Measurements from ENCODE around the gene INS. TPM values are rescaled to one million over a fixed set of nuclear protein-coding genes. Genes with fewer than 3 reads are reported as not detected.

Gene INS
- total and polyA plus RNA-seq, 2 of the 13 experiments (the other 11 are each of a cell fraction or from before 2014, with no cell fraction given) = not detected

DNA sequence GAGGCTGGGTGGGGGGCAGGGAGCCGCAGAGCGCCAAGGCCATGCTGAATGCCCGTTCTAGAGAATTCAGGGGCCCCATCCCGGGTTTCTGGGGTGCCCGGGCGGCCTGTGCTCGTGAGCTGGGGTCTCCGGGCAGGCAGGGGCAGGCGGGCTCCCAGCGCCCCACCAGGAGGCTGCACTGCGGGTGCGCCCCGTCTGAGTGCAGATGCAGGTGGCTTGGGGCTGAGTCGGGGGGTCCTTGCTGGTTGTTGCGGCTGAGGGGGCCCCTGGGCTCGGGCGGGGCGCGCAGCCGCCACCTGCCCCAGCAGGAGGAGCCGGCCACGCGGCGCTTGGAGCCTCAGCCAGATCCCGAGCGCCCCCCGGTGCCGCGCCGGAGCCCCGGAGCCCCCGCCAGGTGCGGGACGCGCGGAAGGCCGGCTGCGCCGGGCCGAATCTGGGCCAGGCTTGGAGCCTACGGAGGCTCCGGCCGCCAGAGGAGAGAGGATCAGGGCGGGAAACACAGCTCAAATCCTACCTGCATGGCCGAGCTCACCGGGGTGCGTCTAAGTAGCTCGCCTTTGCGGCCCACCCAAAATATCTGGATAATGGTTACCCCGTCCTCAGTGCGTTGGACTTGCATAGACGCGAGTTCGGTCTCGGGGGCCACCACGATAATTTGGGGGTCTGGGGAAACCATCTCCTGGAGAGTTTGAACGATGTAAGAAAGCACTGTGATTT is 21.2 kb downstream of the INS start (continued):
- TF ChIP-seq, protein P1, sequence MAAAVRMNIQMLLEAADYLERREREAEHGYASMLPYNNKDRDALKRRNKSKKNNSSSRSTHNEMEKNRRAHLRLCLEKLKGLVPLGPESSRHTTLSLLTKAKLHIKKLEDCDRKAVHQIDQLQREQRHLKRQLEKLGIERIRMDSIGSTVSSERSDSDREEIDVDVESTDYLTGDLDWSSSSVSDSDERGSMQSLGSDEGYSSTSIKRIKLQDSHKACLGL (CRISPR knock-in tag; IDR thresholded peaks at IDR 0.05) = no peak; the same call in 1 of the 2 replicates
- TF ChIP-seq TBX2 (CRISPR knock-in tag; IDR thresholded peaks at IDR 0.05; ENCODE audit: borderline replicate concordance) = peak; percentile 28; the same call in 1 of the 2 replicates
- peak; percentile 83 for TF ChIP-seq HNRNPLL (IDR thresholded peaks at IDR 0.05; ENCODE audit: low read depth, low read length, poor library complexity, severe bottlenecking)
- no peak for TF ChIP-seq ZSCAN20 (CRISPR knock-in tag; IDR thresholded peaks at IDR 0.05; ENCODE audit: borderline replicate concordance)
- TF ChIP-seq HOXA9 (CRISPR knock-in tag; IDR thresholded peaks at IDR 0.05; ENCODE audit: borderline replicate concordance) = peak; percentile 2; the same call in 1 of the 2 replicates
- TF ChIP-seq, protein P2, sequence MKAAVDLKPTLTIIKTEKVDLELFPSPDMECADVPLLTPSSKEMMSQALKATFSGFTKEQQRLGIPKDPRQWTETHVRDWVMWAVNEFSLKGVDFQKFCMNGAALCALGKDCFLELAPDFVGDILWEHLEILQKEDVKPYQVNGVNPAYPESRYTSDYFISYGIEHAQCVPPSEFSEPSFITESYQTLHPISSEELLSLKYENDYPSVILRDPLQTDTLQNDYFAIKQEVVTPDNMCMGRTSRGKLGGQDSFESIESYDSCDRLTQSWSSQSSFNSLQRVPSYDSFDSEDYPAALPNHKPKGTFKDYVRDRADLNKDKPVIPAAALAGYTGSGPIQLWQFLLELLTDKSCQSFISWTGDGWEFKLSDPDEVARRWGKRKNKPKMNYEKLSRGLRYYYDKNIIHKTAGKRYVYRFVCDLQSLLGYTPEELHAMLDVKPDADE (CRISPR knock-in tag; IDR thresholded peaks at IDR 0.05) = 0 out of 2 replicates have a peak, but pooled peaks have one; percentile 36
- TF ChIP-seq CCDC6 (CRISPR knock-in tag; IDR thresholded peaks at IDR 0.05) = 0 out of 2 replicates have a peak, but pooled peaks have one; percentile 41
- TF ChIP-seq AGO1 (IDR thresholded peaks at IDR 0.05; ENCODE audit: low read depth, low read length, poor library complexity, severe bottlenecking) = no peak
- peak; percentile 69; the same call in 1 of the 2 replicates for TF ChIP-seq RNF2 (conservative IDR thresholded peaks at IDR 0.05; ENCODE audit: low read depth)
- no peak for TF ChIP-seq SRY (CRISPR knock-in tag; IDR thresholded peaks at IDR 0.05)
- TF ChIP-seq ZNF883 (CRISPR knock-in tag; IDR thresholded peaks at IDR 0.05; ENCODE audit: not compliant biosample characterization) = peak; percentile 65
- peak; percentile 6 for TF ChIP-seq RBM39 (IDR thresholded peaks at IDR 0.05; ENCODE audit: low read depth, low read length, poor library complexity, severe bottlenecking)
- peak; percentile 32 for TF ChIP-seq XRCC5 (optimal IDR thresholded peaks at IDR 0.05; ENCODE audit: low read length)
- TF ChIP-seq, protein P3, sequence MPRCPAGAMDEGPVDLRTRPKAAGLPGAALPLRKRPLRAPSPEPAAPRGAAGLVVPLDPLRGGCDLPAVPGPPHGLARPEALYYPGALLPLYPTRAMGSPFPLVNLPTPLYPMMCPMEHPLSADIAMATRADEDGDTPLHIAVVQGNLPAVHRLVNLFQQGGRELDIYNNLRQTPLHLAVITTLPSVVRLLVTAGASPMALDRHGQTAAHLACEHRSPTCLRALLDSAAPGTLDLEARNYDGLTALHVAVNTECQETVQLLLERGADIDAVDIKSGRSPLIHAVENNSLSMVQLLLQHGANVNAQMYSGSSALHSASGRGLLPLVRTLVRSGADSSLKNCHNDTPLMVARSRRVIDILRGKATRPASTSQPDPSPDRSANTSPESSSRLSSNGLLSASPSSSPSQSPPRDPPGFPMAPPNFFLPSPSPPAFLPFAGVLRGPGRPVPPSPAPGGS (CRISPR knock-in tag; IDR thresholded peaks at IDR 0.05) = 0 out of 2 replicates have a peak, but pooled peaks have one; percentile 16
- no peak for TF ChIP-seq ISL2 (CRISPR knock-in tag; IDR thresholded peaks at IDR 0.05)
- TF ChIP-seq, protein P4, sequence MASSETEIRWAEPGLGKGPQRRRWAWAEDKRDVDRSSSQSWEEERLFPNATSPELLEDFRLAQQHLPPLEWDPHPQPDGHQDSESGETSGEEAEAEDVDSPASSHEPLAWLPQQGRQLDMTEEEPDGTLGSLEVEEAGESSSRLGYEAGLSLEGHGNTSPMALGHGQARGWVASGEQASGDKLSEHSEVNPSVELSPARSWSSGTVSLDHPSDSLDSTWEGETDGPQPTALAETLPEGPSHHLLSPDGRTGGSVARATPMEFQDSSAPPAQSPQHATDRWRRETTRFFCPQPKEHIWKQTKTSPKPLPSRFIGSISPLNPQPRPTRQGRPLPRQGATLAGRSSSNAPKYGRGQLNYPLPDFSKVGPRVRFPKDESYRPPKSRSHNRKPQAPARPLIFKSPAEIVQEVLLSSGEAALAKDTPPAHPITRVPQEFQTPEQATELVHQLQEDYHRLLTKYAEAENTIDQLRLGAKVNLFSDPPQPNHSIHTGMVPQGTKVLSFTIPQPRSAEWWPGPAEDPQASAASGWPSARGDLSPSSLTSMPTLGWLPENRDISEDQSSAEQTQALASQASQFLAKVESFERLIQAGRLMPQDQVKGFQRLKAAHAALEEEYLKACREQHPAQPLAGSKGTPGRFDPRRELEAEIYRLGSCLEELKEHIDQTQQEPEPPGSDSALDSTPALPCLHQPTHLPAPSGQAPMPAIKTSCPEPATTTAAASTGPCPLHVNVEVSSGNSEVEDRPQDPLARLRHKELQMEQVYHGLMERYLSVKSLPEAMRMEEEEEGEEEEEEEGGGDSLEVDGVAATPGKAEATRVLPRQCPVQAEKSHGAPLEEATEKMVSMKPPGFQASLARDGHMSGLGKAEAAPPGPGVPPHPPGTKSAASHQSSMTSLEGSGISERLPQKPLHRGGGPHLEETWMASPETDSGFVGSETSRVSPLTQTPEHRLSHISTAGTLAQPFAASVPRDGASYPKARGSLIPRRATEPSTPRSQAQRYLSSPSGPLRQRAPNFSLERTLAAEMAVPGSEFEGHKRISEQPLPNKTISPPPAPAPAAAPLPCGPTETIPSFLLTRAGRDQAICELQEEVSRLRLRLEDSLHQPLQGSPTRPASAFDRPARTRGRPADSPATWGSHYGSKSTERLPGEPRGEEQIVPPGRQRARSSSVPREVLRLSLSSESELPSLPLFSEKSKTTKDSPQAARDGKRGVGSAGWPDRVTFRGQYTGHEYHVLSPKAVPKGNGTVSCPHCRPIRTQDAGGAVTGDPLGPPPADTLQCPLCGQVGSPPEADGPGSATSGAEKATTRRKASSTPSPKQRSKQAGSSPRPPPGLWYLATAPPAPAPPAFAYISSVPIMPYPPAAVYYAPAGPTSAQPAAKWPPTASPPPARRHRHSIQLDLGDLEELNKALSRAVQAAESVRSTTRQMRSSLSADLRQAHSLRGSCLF (CRISPR knock-in tag; IDR thresholded peaks at IDR 0.05; ENCODE audit: borderline replicate concordance) = no peak

Measured in HepG2 (cell line).